H1 (cell line): ENCODE measurements around the gene TGFBI.

Experiments used
- BRCA1 ChIP-seq: IDR thresholded peaks from 2 replicates; pipeline ENCODE4 v1.6.1; 2012; ENCODE audit warnings: low read depth, low read length, improper control_type of control experiment
- CHD2 ChIP-seq: IDR thresholded peaks from 2 replicates; pipeline ENCODE4 v1.6.1; 2012; ENCODE audit warnings: low read length, improper control_type of control experiment
- CTCF ChIP-seq, 3 experiments: IDR thresholded peaks; 1 replicate in 2 of 3; 2 replicates in 1 of 3; pipeline versions ENCODE4 v1.5.1 to v1.6.1; 2011; ENCODE audit warnings: low read length in 3 of 3, mild to moderate bottlenecking in 3 of 3, inconsistent platforms in 2 of 3, low read depth in 1 of 3, moderate library complexity in 1 of 3; ENCODE audit not compliant: insufficient read depth in 1 of 3; ENCODE audit errors: control extremely low read depth in 1 of 3
- EP300 ChIP-seq, 2 experiments: IDR thresholded peaks; 1 replicate in 1 of 2; 2 replicates in 1 of 2; pipeline ENCODE4 v1.6.1; 2011 to 2012; ENCODE audit warnings: low read depth in 2 of 2, low read length in 2 of 2, mild to moderate bottlenecking in 2 of 2, borderline replicate concordance in 1 of 2, inconsistent platforms in 1 of 2, moderate library complexity in 1 of 2
- EZH2 ChIP-seq: fragments of 200-600 bp; sonication (generic); IDR thresholded peaks from 2 replicates; pipeline ENCODE4 v1.7.1; 2012; ENCODE audit warnings: low read depth, mild to moderate bottlenecking, moderate library complexity, low read length, inconsistent platforms; ENCODE audit not compliant: severe bottlenecking
- HDAC6 ChIP-seq: IDR thresholded peaks from one replicate; pipeline ENCODE4 v1.7.1; 2012; ENCODE audit warnings: low read depth, mild to moderate bottlenecking, inconsistent platforms, low read length, moderate library complexity
- KDM5A ChIP-seq: fragments of 200-600 bp; IDR thresholded peaks from 2 replicates; pipeline ENCODE4 v1.7.1; 2012; ENCODE audit warnings: mild to moderate bottlenecking, low read length, inconsistent platforms, mixed read lengths
- MAX ChIP-seq: IDR thresholded peaks from 2 replicates; pipeline ENCODE4 v1.6.1; 2012; ENCODE audit warnings: inconsistent platforms
- POLR2A ChIP-seq, 2 experiments: IDR thresholded peaks; 1 replicate in 1 of 2; 2 replicates in 1 of 2; pipeline ENCODE4 v1.6.1; 2011; ENCODE audit warnings: low read depth in 2 of 2, low read length in 2 of 2, mild to moderate bottlenecking in 2 of 2; ENCODE audit errors: control extremely low read depth in 1 of 2
- SIN3A ChIP-seq, 2 experiments: IDR thresholded peaks in 1 of 2; conservative IDR thresholded peaks in 1 of 2; 2 replicates each; pipeline ENCODE4 v1.6.1; 2011 to 2012; ENCODE audit warnings: low read length in 2 of 2, improper control_type of control experiment in 1 of 2, low read depth in 1 of 2, mild to moderate bottlenecking in 1 of 2
- SP4 ChIP-seq: IDR thresholded peaks from 2 replicates; pipeline ENCODE4 v1.6.1; 2012; ENCODE audit warnings: low read length, inconsistent platforms
- TAF1 ChIP-seq: IDR thresholded peaks from 2 replicates; pipeline ENCODE4 v1.6.1; 2011; ENCODE audit warnings: mild to moderate bottlenecking, low read depth, low read length
- YY1 ChIP-seq: IDR thresholded peaks from 2 replicates; pipeline ENCODE4 v1.6.1; 2011; ENCODE audit warnings: low read depth, mild to moderate bottlenecking, low read length

- TF ChIP-seq MAX (no peak), POLR2A (IDR thresholded peaks at IDR 0.05; ENCODE audit: control extremely low read depth in 1 of 2, low read depth in 2 of 2, low read length in 2 of 2) (no peak), CHD2 (no peak), SP4 (no peak), TAF1 (no peak), CTCF (IDR thresholded peaks at IDR 0.05; ENCODE audit: control extremely low read depth in 1 of 3, insufficient read depth in 1 of 3, low read depth in 1 of 3, low read length in 3 of 3) (no peak), EZH2 (no peak), BRCA1 (no peak), SIN3A (conservative IDR thresholded peaks at IDR 0.05 in 1 of 2, IDR thresholded peaks at IDR 0.05 in 1 of 2; ENCODE audit: low read depth in 1 of 2, low read length in 2 of 2) (no peak), EP300 (IDR thresholded peaks at IDR 0.05; ENCODE audit: borderline replicate concordance in 1 of 2, low read depth in 2 of 2, low read length in 2 of 2) (no peak), YY1 (no peak), HDAC6 (no peak), KDM5A (no peak)
Measured at GRCh38 chr5:136094189-136094912, 65.6 kb downstream of the TGFBI start.
